ENCODE results near the gene BRAT1.

Gene BRAT1

DNA sequence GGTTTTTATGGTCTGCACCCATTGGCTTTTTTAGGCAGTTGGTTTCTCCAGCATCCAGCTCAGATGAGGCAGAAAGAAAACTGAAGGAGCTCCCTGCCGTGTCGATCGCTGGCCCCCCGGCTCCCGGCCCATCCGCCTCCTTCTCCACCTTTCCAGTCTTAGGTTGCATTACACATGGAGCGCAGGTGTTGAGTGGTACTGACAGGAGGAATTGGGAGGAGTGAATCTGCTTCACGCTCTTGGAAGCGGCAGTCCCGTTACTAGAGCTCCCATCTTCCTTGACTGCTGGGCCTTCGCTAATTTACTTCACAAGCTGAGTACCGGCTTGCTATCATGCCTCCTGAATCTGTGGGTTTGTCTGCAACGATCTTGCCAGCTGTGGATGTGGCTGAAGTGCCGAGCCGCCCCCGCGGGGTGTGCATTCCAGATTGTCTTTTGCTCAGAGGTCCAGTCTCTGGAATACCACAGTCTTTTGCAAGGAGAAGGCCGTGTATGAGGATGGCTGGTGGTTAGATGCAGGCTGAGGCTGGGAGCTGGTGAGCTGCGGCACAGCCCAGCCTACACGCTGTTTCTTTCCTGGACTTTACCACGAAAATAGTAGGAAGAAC is 20.5 kb upstream of the BRAT1 start:
- Histone ChIP-seq H3K4me1 (ENCODE audit: insufficient read depth, low read length, poor library complexity, severe bottlenecking) (peaks cover 2% of the 10 kb centered on the region), H3K36me3 (ENCODE audit: insufficient read depth, low read length) (no peaks in the 10 kb centered on the region), H3K9me3 (ENCODE audit: insufficient read depth, low read depth, low read length) (no peaks in the 10 kb centered on the region), H3K79me2 (ENCODE audit: insufficient read depth, low read length) (no peaks in the 10 kb centered on the region), H3K4me2 (ENCODE audit: low read depth, low read length, poor library complexity, severe bottlenecking) (no peak overlapping the region), H3K9ac (ENCODE audit: low read depth, low read length, poor library complexity, severe bottlenecking) (no peak overlapping the region), H3K9me2 (replicated peaks; ENCODE audit: low read depth, low read length) (no peaks in the 10 kb centered on the region), H4K20me1 (ENCODE audit: insufficient read depth, low read length, poor library complexity, severe bottlenecking) (no peaks in the 10 kb centered on the region), H3K27me3 (ENCODE audit: insufficient read depth, low read length, poor library complexity, severe bottlenecking) (no peaks in the 10 kb centered on the region), H2AFZ (ENCODE audit: low read length) (no peak overlapping the region), H3K4me3 (ENCODE audit: low read length, poor library complexity, severe bottlenecking) (no peak overlapping the region), H3F3A (ENCODE audit: low read depth) (no peaks in the 10 kb centered on the region)
- TF ChIP-seq, protein P1, sequence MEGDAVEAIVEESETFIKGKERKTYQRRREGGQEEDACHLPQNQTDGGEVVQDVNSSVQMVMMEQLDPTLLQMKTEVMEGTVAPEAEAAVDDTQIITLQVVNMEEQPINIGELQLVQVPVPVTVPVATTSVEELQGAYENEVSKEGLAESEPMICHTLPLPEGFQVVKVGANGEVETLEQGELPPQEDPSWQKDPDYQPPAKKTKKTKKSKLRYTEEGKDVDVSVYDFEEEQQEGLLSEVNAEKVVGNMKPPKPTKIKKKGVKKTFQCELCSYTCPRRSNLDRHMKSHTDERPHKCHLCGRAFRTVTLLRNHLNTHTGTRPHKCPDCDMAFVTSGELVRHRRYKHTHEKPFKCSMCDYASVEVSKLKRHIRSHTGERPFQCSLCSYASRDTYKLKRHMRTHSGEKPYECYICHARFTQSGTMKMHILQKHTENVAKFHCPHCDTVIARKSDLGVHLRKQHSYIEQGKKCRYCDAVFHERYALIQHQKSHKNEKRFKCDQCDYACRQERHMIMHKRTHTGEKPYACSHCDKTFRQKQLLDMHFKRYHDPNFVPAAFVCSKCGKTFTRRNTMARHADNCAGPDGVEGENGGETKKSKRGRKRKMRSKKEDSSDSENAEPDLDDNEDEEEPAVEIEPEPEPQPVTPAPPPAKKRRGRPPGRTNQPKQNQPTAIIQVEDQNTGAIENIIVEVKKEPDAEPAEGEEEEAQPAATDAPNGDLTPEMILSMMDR (conservative IDR thresholded peaks at IDR 0.05; ENCODE audit: low read length), result no peak
- TF ChIP-seq EZH2phosphoT487 (IDR thresholded peaks at IDR 0.05; ENCODE audit: borderline replicate concordance), result no peak

DNA sequence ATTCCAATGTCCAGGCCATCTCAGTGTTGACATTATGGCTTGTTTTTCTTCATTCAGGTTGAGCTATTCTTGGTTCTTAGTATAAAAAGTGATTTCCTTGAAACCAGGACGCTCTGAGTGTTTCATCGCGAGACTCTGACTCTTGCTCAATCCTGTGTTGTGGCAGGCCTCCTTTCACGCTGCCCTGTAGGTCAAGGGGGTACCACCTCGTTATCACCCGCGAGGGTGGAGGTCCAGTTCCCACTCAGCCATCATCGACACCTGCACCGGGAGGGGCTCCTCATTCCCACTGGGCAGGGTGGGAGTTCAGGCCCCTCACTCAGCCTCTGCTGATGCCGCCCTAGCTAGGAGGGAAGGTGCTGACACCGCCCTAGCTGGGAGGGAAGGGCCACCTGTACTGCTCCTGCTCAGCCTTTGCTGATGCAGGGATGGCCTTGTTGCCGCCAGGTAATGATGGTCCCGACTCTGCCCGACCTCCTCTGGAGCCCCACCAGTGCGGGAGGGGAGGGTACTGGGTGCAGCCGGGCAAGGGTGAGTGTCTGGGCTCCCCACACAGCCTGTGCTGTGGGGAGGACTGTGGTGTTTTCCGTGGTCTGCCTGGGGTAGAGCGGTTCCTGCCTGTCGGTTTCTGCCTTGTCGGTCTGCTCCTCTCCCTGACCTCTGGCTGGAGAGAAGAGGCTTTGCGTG is 19.9 kb upstream of the BRAT1 start:
- no peak overlapping the region for H2AFZ ChIP-seq (ENCODE audit: low read length)
- no peaks in the 10 kb centered on the region for H3K9me3 ChIP-seq (ENCODE audit: insufficient read depth, low read depth, low read length)
- H3K9me2 ChIP-seq (replicated peaks; ENCODE audit: low read depth, low read length), result no peaks in the 10 kb centered on the region
- no peak overlapping the region for H3K4me2 ChIP-seq (ENCODE audit: low read depth, low read length, poor library complexity, severe bottlenecking)
- no peaks in the 10 kb centered on the region for H3K36me3 ChIP-seq (ENCODE audit: insufficient read depth, low read length)
- no peaks in the 10 kb centered on the region for H3K79me2 ChIP-seq (ENCODE audit: insufficient read depth, low read length)
- H3F3A ChIP-seq (ENCODE audit: low read depth), result no peaks in the 10 kb centered on the region
- peaks cover 2% of the 10 kb centered on the region for H3K4me1 ChIP-seq (ENCODE audit: insufficient read depth, low read length, poor library complexity, severe bottlenecking)
- H3K27me3 ChIP-seq (ENCODE audit: insufficient read depth, low read length, poor library complexity, severe bottlenecking), result no peaks in the 10 kb centered on the region
- H4K20me1 ChIP-seq (ENCODE audit: insufficient read depth, low read length, poor library complexity, severe bottlenecking), result no peaks in the 10 kb centered on the region
- H3K9ac ChIP-seq (ENCODE audit: low read depth, low read length, poor library complexity, severe bottlenecking), result no peak overlapping the region
- TF ChIP-seq, protein P1 (conservative IDR thresholded peaks at IDR 0.05; ENCODE audit: low read length), result no peak
- no peak for TF ChIP-seq EZH2phosphoT487 (IDR thresholded peaks at IDR 0.05; ENCODE audit: borderline replicate concordance)
- no peak overlapping the region for H3K4me3 ChIP-seq (ENCODE audit: low read length, poor library complexity, severe bottlenecking)

DNA sequence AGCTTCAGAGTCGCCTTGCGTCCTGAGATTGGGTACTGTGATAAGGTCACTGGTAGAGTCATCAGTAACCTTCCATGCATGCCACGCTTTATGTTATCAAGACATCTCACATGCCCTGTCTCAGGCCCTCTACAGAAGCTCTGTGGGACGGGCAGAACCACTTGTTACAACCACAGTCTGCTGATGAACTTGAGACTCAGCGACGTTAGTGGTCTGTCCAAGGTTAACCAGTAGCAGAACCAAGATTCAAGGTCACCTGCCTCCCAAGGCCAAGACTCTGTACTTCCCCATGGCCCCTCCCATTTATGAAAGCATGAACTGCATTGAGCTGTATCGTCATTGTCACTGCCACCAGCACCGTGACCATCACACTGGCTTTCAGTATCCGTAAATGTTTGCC is 18.4 kb upstream of the BRAT1 start:
- Histone ChIP-seq H3K4me2 (ENCODE audit: low read depth, low read length, poor library complexity, severe bottlenecking) (no peak overlapping the region), H3F3A (ENCODE audit: low read depth) (no peaks in the 10 kb centered on the region), H3K4me1 (ENCODE audit: insufficient read depth, low read length, poor library complexity, severe bottlenecking) (peaks cover 2% of the 10 kb centered on the region), H4K20me1 (ENCODE audit: insufficient read depth, low read length, poor library complexity, severe bottlenecking) (no peaks in the 10 kb centered on the region), H2AFZ (ENCODE audit: low read length) (no peak overlapping the region), H3K27me3 (ENCODE audit: insufficient read depth, low read length, poor library complexity, severe bottlenecking) (no peaks in the 10 kb centered on the region), H3K9me3 (ENCODE audit: insufficient read depth, low read depth, low read length) (no peaks in the 10 kb centered on the region), H3K9ac (ENCODE audit: low read depth, low read length, poor library complexity, severe bottlenecking) (no peak overlapping the region), H3K79me2 (ENCODE audit: insufficient read depth, low read length) (no peaks in the 10 kb centered on the region), H3K9me2 (replicated peaks; ENCODE audit: low read depth, low read length) (no peaks in the 10 kb centered on the region), H3K4me3 (ENCODE audit: low read length, poor library complexity, severe bottlenecking) (no peak overlapping the region), H3K36me3 (ENCODE audit: insufficient read depth, low read length) (no peaks in the 10 kb centered on the region)
- no peak for TF ChIP-seq EZH2phosphoT487 (IDR thresholded peaks at IDR 0.05; ENCODE audit: borderline replicate concordance)
- TF ChIP-seq, protein P1 (conservative IDR thresholded peaks at IDR 0.05; ENCODE audit: low read length), result no peak

All from Loucy (cell line).